Mesenteric fat pad (tissue), 1 donor: ENCODE measurements around the gene CLEC4M. TPM values are rescaled to one million over a fixed set of nuclear protein-coding genes. Genes with fewer than 3 reads are reported as not detected.

Experiments used
- DNase-seq: peaks from one replicate; pipeline ENCODE4 v3.0.0-alpha.2; 2020; ENCODE audit warnings: low spot score
- long read RNA-seq: library from polyadenylated mRNA; unstranded; transcript quantifications from one replicate; pipeline ENCODE4 v2.0.0, GENCODE V29; 2020
- total RNA-seq: library from RNA; stranded (reverse); fragmentation: NEBNext Ultra II Directional; extraction: Animal tissue kit (Norgen Biotek cat#: 25700); gene quantifications from one replicate; pipeline ENCODE4 v1.2.1, GENCODE V29; 2021
- donor health status: DM: yes; HTN: yes; CAD: no.

CLEC4M gene
- total RNA-seq, result not detected
- long read RNA-seq, result 0 reads

- no peak for DNase-seq
Measured at GRCh38 chr19:7762719-7763293, at the start of gene CLEC4M. Gene CLEC4M (plus strand): TSS chr19:7763243. CDS start chr19:7763267, 24 bp downstream.

- DNase-seq, result no peak
Measured at GRCh38 chr19:7715671-7716070, 47.4 kb upstream of the CLEC4M start.

GRCh38 chr19:7716762-7717161 is 46.3 kb upstream of the CLEC4M start:
- DNase-seq, result no peak

- no peak for DNase-seq
Measured at GRCh38 chr19:7718668-7719067, 44.4 kb upstream of the CLEC4M start.

- no peak for DNase-seq
Measured at GRCh38 chr19:7720351-7720750, 42.7 kb upstream of the CLEC4M start.

GRCh38 chr19:7722231-7722651 is 40.8 kb upstream of the CLEC4M start:
- no peak for DNase-seq

- DNase-seq, result no peak
Measured at GRCh38 chr19:7725791-7726190, 37.3 kb upstream of the CLEC4M start.

- no peak for DNase-seq
Measured at GRCh38 chr19:7729211-7729610, 33.8 kb upstream of the CLEC4M start.

- no peak for DNase-seq
Measured at GRCh38 chr19:7729831-7730285, 33.2 kb upstream of the CLEC4M start.

GRCh38 chr19:7730286-7731217 is 32.5 kb upstream of the CLEC4M start:
- no peak for DNase-seq

GRCh38 chr19:7731218-7731595 is 31.8 kb upstream of the CLEC4M start:
- DNase-seq, result no peak

GRCh38 chr19:7731615-7732014 is 31.4 kb upstream of the CLEC4M start:
- no peak for DNase-seq

GRCh38 chr19:7732045-7732444 is 31.0 kb upstream of the CLEC4M start, which contains the start of gene CLEC4G:
Gene CLEC4G (minus strand): TSS chr19:7732110. CDS start chr19:7732102, 8 bp downstream.
- DNase-seq, result no peak

GRCh38 chr19:7733376-7733775 is 29.7 kb upstream of the CLEC4M start:
- DNase-seq, result no peak

- no peak for DNase-seq
Measured at GRCh38 chr19:7734220-7735203, 28.5 kb upstream of the CLEC4M start.

- no peak for DNase-seq
Measured at GRCh38 chr19:7736148-7736547, 26.9 kb upstream of the CLEC4M start.

- DNase-seq, result peak; percentile 35
Measured at GRCh38 chr19:7737215-7737614, 25.8 kb upstream of the CLEC4M start.

- DNase-seq, result peak; percentile 49
Measured at GRCh38 chr19:7738023-7738422, 25.0 kb upstream of the CLEC4M start.

GRCh38 chr19:7739211-7739755 is 23.8 kb upstream of the CLEC4M start:
- no peak for DNase-seq

- DNase-seq, result peak; percentile 68
Measured at GRCh38 chr19:7739801-7740681, 23.0 kb upstream of the CLEC4M start.
